ENCODE results near the gene TMPRSS12. TPM values are rescaled to one million over a fixed set of nuclear protein-coding genes. Genes with fewer than 3 reads are reported as not detected.

The TMPRSS12 gene
- total and polyA plus RNA-seq, 2 of the 13 experiments (the other 11 are each of a cell fraction or from before 2014, with no cell fraction given), result not detected

- TF ChIP-seq ZKSCAN8 (CRISPR knock-in tag; IDR thresholded peaks at IDR 0.05; ENCODE audit: borderline replicate concordance) (no peak), E2F5 (CRISPR knock-in tag; conservative IDR thresholded peaks at IDR 0.05) (no peak)
Observed at GRCh38 chr12:50913224-50913623, 70.5 kb downstream of the TMPRSS12 start (continued).

GRCh38 chr12:50914872-50915484, 72.3 kb downstream of the TMPRSS12 start:
- Histone ChIP-seq H3K27me3 (ENCODE audit: control insufficient read depth in 1 of 2, insufficient read depth in 2 of 2, low read length in 2 of 2) (no peaks in the 10 kb centered on the region), H3K4me3 (replicated peaks in 1 of 3; ENCODE audit: insufficient read depth in 1 of 3, low read depth in 2 of 3, low read length in 3 of 3) (no peak overlapping the region), H3K27ac (ENCODE audit: extremely low read length, insufficient read depth, low read length) (no peak overlapping the region), H3K4me2 (ENCODE audit: low read depth, low read length) (peak overlapping the region; percentile 18; the same call in 1 of the 2 replicates), H4K20me1 (ENCODE audit: insufficient read depth, low read length) (no peaks in the 10 kb centered on the region), H3K9me3 (ENCODE audit: low read length) (peaks cover 37% of the 10 kb centered on the region), H3K79me2 (ENCODE audit: insufficient read depth, low read length) (no peaks in the 10 kb centered on the region), H3K36me3 (replicated peaks in 1 of 2; ENCODE audit: control insufficient read depth in 1 of 2, insufficient read depth in 2 of 2, low read length in 2 of 2) (no peaks in the 10 kb centered on the region), H3K4me1 (ENCODE audit: insufficient read depth, low read length) (peaks cover 6% of the 10 kb centered on the region; the same call in 1 of the 2 replicates), H2AFZ (ENCODE audit: low read length) (no peak overlapping the region), H3K9ac (ENCODE audit: insufficient read depth, low read depth, low read length) (no peak overlapping the region)
- POLR2A ChIA-PET, result no interaction called here
- BruUV-seq (replicated peaks), result no TSS peak
- ATAC-seq (peak; percentile 74), DNase-seq (ENCODE audit: low spot score) (no peak), FAIRE-seq (no peak)
- TF ChIP-seq TEAD3 (CRISPR knock-in tag; optimal IDR thresholded peaks at IDR 0.05; ENCODE audit: borderline replicate concordance) (peak; percentile 94), MATR3 (CRISPR knock-in tag; IDR thresholded peaks at IDR 0.05) (no peak), CTCF (CRISPR knock-in tag; IDR thresholded peaks at IDR 0.05) (peak; percentile 58), STAG1 (CRISPR knock-in tag; IDR thresholded peaks at IDR 0.05) (peak; percentile 62), ZNF207 (IDR thresholded peaks at IDR 0.05; ENCODE audit: borderline replicate concordance) (no peak), NONO (IDR thresholded peaks at IDR 0.05) (no peak), NONO (CRISPR knock-in tag; conservative IDR thresholded peaks at IDR 0.05) (no peak), ZNF362 (CRISPR knock-in tag; IDR thresholded peaks at IDR 0.05; ENCODE audit: borderline replicate concordance) (no peak), ZNF883 (CRISPR knock-in tag; IDR thresholded peaks at IDR 0.05; ENCODE audit: not compliant biosample characterization) (no peak), POLR2G (IDR thresholded peaks at IDR 0.05; ENCODE audit: low read depth, low read length) (no peak), ZNF260 (CRISPR knock-in tag; IDR thresholded peaks at IDR 0.05; ENCODE audit: borderline replicate concordance, low read depth) (no peak), ZFY (CRISPR knock-in tag; IDR thresholded peaks at IDR 0.05) (no peak), ZNF30 (CRISPR knock-in tag; IDR thresholded peaks at IDR 0.05) (no peak), MXD1 (CRISPR knock-in tag; IDR thresholded peaks at IDR 0.05) (no peak), SAP130 (CRISPR knock-in tag; IDR thresholded peaks at IDR 0.05; ENCODE audit: low read depth) (no peak), FUBP1 (CRISPR knock-in tag; IDR thresholded peaks at IDR 0.05; ENCODE audit: borderline replicate concordance) (no peak)
- in situ Hi-C loops (cut with HindIII; ENCODE audit: extremely low pct_ligation_motif_present, low pct_unique_long_range_greater_than_20kb) (no loop called here), intact Hi-C loops (cut with micrococcal nuclease; ENCODE audit: unreplicated experiment) (no loop called here)
- CTCF ChIA-PET (ENCODE audit: low intra/inter-chr PET ratio, low total read pairs), result no interaction called here
- 62% methylated on average over 6 of the region's 6 CpGs for WGBS (ENCODE audit: low lambda C conversion rate)
